ENCODE results near the gene RPL13.
"Not testable (repeated sequence)": the region's sequence is repeated elsewhere in the genome, so short reads cannot be mapped to it uniquely, and the experiment has no call there.

Gene RPL13

DNA sequence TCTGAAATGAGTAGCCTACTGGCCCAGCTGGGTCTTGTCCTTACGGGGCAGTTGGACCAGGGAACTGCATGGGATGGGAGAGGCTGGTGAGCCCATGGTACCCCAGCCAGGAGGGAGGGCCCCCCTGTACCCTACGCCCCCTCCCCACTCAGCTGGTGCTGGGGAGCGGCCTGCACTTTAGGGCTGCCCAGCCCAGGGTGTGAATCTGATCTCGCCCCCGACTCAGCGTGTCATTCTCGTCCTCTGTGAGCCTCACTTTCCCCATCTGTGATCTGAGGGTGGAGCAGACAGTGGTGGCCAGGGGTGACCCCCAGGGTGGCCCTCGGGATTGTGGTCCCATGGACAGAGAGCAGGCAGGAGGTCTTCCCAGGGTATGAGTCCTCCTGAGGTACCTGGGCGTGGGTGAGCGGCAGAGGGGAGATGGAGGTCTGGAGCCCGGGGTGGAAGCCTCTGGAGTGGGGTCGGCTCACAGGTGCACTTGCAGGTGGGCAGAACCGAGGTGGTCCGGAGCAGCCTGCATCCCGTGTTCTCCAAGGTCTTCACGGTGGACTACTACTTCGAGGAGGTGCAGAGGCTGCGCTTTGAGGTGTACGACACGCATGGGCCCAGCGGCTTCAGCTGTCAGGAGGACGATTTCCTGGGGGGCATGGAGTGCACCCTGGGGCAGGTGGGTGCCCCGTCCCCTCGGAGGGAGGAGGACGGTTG, 16.7 kb downstream of the RPL13 start:
- no peak for DNase-seq

DNA sequence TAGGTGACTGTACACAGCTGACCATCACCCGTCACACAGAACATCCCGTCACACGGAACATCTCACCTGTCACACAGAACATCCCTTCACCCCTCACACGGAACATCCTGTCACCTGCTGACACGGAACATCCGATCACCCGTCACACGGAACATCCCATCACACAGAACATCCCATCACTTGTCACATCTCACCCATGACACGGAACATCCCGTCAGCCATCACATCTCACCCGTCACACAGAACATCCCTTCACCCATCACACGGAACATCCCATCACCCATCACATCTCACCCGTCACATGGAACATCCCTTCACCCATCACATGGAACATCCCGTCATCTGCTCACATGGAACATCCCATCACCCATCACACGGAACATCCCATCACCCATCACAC, 18.9 kb downstream of the RPL13 start:
- no peak for DNase-seq

DNA sequence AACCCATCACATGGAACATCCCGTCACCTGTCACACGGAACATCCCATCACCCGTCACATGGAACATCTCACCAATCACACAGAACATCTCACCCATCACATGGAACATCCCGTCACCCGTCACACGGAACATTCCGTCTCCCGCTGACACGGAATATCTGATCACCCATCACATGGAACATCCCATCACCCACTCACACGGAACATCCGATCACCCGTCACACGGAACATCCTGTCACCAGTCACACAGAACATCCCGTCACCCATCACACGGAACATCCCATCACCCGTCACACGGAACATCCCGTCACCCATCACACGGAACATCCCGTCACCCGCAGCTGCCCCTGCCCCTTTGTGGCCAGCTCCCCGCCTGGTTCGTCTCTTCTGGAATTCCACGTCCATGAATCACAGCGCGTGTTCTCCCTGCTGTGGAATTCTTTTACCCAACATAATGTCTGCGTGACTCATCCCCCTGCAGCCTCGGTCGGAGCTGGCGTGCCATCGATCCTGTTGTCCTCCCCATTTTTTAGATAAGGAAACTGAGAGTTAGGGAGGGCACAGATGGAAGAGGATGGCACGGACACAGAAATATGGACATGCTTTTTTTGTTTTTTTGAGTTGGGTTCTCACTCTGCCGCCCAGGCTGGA, 20.7 kb downstream of the RPL13 start:
- peak; percentile 99 for DNase-seq

DNA sequence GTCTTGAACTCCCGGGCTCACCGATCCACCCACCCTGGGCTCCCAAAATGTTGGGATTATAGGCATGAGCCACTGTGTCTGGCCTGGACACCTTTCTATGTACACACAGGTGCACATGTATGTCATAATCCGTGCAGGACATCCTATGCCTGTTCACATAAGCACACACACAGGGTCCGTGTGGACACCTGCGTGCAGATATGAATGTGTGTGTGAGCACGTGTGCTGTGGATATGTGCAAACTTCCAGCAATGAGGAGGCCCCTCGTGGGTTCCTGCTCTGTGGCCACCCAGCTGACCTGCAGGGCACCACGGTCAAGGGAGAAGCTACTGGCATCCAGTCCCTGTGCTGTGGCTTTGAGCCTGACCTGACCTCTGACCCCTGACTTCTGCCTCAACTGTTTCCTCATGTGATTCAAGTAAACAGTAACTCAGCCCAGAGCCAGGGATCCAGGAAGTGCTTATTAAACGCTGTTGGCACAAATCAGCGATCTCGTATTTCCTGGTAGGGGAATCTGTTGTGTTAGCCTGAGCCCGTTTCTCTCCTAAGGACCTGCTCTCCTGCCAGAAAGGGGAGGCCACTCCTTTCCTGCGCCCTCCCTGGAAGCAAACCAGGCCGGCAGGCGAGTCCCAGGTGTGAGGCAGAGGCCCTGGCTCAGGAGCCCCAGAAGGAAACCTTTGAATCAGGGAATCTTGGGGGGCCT, 21.5 kb downstream of the RPL13 start:
- no peak for DNase-seq

DNA sequence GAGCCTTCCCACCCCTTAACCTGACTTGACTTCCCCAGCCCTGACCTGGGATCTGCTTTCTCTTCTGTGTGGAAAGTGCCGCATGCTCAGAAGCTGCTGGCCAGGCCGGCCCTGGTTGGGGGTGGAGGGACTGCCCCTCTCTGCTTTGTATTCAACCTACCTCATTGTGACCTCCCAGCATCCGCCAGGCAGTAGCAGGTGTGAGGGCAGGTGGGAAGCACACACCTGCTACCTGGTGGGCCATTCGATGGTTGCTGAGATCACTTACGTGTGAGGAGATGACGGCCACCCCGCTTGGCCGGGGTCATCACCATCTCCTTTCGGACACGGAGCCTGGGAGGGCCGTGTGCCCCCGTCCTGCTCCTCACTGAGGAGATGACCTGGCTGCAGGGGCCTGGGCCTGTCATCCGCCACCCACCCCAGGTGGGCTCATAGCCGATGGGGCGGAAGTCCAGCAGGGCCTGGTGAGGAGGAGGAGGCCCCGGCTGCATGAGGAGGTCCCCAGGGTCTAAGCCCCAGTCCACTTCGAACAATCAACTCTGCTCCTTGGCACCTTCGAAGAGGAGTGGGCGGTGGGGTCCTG, 22.2 kb downstream of the RPL13 start:
- no peak for DNase-seq

DNA sequence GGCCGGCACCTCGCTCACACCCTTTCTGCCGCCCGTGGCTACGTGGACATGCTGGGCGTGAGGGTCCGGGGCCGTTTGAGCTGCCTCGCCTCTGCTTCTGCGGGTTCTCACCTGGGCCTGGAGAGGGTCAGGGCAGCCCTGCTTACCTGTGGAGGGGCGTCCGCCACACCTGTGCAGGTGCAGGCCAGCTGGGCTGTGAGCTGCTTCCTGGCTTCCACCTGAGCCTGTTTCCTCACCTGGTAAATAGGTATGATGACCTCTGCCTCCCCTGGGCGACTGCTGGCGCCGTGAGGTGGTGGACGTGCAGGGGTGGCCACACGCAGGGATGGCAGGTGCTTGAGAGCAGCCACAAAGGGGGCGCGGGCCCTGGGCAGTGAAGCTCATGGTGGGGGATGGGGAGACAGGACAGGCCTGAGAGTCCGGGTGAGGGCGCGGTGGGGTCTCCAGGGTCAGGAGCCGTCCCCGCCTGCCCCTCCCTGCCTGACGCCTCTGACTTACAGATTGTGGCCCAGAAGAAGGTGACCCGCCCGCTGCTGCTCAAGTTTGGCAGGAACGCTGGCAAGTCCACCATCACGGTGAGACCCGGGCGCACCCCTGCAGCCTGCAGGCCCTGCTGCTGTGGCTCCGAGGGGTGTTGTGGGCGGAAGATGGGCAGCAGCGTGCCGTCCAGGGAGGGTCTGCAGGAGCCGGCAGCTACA, 22.9 kb downstream of the RPL13 start:
- DNase-seq = no peak

DNA sequence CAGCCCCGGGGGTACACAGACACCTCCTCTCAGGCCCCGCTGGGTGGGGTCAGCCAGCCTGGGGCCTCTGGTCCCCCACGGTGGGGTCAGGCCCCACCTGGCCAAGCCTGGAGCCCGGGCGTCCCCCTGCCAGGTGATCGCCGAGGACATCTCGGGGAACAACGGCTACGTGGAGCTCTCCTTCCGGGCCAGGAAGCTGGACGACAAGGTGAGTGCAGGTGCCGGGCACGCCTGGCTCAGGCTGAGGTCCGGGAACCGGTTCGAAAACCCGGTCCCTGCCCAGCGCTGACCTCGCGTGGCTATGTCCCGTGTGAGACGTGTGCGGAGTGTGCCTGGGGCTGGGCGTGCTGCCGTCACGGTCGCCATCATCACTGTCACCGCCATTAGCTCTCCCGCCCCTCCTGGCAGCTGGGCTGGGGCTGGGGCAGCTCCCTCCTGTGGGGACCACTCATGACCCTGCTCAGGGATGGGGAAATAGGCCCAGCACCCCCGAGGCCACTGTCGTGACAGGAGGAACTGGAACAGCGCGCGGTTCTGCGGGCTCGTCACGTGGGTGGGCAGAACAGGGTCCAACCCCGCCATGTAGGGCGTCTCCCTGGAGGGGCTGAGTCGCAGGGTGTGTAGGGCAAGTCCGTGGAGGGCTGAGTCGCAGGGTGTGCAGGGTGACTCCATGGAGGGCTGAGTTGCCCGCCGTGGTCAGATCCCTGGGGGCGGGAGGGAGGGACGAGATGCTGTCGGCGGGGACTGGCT, 23.6 kb downstream of the RPL13 start:
- no peak for DNase-seq

DNA sequence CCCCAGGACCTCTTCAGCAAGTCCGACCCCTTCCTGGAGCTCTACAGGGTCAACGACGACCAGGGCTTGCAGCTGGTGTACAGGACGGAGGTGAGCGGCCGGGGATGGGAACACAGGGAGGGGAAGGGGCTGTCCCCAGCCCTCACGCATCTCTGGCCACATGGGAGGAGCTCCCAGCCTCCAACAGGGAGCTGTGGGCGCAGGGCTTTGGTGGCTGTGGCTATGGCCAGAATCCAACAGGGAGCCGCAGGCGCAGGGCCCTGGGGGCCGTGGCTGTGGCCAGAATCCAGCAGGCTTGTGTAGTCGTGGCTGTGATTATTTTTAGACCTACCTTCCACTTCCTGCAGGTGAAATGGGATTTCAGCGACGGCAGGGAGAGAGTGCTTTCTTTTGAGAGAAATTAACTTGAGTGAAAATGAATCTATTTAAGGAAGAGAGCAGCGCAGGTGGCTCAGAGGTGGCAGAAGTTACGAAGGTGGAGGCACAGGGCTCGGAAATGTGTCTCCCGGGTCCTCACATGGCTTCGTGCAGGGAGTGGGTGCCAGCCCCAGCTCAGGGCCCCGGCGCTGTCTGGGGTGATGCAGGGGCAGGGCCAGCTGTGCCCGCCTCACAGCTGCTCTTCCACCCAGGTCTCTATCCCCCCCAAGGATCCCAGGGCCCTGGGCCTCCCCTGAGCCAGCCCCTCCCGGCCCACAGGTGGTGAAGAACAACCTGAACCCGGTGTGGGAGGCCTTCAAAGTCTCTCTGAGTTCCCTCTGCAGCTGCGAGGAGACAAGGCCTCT, 24.5 kb downstream of the RPL13 start:
- no peak for DNase-seq

DNA sequence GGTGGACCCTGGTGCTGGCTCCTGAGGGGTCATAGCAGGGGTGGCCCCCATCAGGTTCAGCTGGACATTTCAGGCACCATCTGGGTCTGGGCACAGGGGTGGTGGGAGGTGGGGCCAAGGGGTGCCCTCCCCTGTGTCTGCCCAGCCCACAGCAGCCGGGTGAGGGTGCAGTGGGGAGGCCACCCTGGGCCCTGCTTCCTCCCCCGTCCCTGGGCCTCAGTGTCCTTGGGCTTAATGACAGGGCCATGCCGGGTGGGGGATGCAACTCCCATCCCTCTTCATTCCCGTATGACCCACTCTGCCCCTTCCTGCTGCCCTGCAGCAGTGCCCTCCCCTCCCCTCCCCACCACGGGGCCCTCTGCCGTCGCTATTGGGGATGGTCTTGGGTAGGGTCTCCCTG, 25.7 kb downstream of the RPL13 start:
- DNase-seq = no peak

DNA sequence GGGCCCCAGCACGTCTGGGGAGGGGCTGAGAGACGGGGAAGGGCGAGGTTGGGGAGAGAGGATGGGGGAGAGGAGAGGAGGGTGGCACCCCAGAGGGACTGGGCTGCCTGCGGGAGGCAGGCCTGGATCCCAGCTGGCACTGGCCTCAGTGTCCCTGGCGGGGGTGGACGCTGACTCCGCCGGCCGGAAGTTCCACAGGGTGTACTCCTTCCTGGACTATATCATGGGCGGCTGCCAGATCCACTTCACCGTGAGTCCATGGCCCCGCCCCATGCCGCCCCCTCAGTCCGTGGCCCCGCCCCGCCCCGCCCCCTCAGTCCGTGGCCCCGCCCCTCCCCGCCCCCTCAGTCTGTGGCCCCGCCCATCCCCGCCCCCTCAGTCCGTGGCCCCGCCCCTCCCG, 26.4 kb downstream of the RPL13 start:
- no peak for DNase-seq

DNA sequence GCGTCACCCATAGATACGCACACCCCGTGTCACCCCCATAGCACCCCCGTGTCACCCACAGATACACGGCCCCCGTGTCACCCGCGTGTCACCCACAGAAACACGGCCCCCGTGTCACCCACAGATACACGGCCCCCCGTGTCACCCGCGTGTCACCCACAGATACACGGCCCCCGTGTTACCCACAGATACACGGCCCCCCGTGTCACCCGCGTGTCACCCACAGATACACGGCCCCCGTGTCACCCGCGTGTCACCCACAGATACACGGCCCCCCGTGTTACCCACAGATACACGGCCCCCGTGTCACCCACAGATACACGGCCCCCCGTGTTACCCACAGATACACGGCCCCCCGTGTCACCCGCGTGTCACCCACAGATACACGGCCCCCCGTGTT, 27.2 kb downstream of the RPL13 start:
- not testable (repeated sequence) for DNase-seq

DNA sequence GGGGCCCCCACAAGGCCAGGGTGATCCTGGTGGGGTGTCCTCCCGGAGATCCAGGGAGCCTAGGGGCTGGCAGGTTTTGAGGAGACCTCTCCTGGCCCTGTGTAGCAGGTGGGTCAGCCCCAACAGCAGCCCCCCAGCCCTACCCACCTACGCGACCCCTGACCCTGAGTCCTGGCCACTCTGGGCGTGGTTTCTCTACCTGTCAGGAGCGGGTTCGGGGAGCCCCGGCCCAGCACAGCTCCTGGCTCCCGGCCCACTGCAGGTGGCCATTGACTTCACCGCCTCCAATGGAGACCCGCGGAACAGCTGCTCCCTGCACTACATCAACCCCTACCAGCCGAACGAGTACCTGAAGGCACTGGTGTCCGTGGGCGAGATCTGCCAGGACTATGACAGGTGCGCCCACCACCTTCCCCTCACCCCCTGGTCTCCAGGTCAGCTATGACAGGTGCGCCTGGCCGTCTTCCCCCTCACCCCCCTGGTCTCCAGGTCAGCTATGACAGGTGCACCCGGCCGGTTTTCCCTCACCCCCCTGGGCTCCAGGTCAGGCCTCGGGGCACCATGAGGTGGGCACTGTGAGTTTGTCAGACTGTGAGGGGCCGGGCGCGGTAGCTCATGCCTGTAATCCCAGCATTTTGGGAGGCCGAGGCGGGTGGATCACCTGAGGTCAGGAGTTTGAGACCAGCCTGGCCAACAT, 28.1 kb downstream of the RPL13 start:
- no peak for DNase-seq

DNA sequence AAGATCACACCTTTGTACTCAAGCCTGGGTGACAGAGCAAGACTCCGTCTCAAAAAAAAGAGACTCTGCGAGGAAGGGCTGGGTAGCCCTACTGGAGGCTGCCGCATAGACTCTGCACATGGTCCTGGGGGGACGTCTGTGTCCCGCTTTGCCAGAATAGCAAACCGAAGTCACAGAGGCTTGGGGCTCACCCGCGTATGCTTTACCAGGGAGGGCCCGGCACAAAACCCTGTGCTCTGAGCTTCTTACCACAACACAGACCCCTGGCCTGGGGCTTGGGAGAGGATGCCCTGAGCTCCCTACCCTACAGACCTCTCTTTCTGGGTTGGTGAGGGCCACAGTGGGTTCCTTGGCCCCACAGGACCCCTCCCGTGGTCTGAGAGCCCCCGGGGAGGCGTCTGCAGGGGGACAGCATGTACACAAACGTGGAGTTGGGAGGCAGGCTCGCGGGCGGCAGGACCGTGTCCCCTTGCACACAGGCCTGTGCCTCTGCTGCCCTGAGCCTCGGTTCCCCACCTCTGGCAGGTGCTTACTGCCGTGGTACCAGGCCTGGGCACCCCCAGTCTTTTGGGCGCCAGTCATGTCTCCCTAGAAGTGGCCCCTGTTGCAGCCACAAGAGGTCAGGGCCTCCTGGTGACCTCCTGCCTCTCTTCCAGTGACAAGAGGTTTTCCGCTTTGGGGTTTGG, 28.9 kb downstream of the RPL13 start:
- no peak for DNase-seq

DNA sequence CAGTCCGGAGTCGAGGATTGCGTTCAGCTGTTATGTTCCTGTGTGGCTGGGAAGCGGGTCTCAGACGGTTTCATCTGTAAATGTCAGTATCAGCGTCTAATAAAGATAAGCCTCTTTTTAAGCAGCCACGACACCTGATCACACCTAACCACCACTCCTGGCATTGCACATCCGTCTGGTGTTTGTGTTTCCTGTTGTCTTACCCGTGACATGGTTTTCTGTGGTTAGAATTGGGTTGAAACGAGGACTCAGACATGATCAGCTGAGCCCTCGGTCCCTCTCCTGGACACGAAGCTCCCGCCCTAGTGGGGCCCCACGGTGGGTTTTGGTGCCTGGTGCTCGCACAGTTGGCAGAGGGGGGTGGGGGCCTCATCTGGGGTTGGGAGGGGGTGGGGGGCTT, 33.4 kb downstream of the RPL13 start:
- DNase-seq = no peak

DNA sequence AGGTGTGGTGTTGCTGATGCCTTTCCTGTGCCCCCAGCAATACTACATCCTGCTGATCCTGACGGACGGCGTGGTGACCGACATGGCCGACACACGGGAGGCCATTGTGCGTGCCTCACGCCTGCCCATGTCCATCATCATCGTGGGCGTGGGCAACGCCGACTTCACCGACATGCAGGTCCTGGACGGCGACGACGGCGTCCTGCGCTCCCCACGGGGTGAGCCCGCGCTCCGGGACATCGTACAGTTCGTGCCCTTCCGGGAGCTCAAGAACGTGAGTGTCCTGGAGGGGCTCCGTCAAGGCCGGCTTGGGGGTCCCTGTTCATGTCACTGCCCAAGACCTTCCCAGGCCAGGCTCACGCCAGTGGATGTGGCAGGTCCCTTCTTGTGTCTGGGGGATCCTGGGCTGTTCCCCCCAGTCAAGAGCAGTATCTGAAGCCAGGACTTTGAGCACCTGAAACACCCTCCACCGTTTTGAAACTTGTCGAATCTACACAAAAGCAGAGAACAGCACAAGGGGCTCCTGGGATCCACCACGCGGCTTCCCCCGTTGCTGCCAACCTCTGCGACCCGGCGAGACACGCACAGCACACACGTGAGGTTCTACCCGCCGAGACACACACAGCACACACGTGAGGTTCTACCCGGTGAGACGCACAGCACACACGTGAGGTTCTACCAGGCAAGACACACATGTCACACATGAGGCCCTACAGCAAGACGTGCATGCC, 35.0 kb downstream of the RPL13 start:
- no peak for DNase-seq

DNA sequence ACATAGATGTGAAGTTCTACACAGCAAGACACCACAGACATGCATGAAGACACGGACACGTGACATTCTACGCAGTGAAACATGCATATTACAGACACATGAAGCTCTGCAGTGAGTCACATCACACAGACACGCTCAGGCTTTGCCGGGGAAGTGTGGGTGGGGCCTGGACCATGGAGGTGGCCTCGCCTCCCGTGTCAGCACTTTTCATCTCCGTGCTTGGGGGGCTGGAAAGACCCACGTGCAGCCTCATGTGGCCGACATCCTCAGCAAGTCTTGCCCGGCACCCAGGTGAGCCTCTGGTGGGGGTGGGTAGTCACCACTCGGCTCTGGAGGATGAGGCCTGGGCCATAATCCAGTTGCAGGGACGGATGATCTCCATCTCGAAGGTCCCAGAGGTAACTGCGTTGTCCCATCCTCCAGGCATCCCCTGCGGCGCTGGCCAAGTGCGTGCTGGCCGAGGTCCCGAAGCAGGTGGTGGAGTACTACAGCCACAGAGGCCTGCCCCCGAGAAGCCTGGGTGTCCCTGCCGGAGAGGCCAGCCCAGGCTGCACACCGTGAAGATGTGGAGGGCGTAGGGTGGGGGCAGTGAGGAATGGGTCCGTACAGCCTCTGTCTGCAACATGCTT, 35.7 kb downstream of the RPL13 start:
- no peak for DNase-seq

DNA sequence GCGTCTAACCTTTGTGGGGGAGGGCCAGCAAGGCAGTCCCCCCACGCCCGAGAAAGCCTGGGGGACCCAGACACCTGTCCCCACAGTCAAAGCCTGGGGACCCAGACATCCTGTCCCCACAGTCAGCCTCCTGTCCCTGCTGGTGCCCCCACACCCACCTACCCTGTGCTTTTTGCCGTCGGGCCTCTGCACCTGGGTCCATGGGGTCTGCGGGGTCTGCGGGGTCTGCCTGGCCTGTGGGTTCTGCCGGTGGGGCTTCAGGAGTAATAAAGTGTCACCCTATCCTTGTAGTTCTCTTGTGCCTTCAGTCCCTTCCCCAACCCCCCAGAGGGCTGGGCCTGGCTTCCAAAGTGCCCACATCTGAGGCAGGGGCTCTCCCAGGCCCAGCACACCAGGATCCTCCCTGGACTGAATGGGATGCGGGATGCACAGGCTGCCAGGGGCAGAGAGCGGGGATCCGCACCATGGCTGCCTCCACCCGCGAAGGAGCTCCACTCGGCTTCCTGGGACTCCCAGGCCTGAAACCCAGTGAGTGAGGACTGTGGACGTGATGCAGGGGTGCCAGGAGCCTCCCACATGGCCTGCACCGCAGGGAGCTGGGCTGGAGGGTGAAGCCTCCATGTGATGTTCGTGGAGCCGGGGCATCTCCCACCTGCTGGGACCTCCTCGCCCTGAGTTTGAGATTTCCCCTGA, 36.6 kb downstream of the RPL13 start:
- no peak for DNase-seq

DNA sequence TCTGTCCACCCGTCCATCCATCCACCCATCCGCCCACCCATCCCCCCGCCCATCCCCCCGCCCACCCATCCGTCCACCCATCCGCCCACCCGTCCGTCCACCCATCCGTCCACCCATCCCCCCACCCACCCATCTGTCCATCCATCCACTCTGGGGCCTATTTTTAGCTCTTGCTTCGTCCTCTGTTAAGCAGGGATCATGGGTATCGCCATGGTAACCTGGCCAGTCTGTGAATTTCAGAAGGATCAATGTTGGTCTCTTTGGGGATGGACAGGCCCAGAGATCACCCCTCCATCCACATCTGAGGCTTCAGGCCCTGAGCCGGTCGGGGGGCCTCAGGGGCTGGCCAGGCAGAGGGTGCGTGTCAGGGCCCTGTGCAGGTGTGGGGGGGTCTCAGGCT, 37.7 kb downstream of the RPL13 start:
- DNase-seq = peak; percentile 32

All from fibroblast of skin of back (primary cell).